SK-N-SH (cell line): ENCODE data around the gene TBC1D2. TPM values are rescaled to one million over a fixed set of nuclear protein-coding genes. Genes with fewer than 3 reads are reported as not detected.

ENCODE experiments used
- CTCF ChIA-PET: fragments of 300-600, 350-600 bp; formaldehyde crosslinking; extraction: SDS; loops from one replicate; lab custom pipeline; 2021; lab: Yijun Ruan, JAX
- POLR2A ChIA-PET: fragments of 350-600 bp; sonication (Branson Sonifier 250); formaldehyde crosslinking; extraction: SDS; loops from one replicate; lab custom pipeline; 2020; ENCODE audit warnings: antibody characterized with exemption, inconsistent platforms; lab: Yijun Ruan, JAX
- DNase-seq: peaks from one replicate; pipeline ENCODE4 v3.0.0; 2012
- H2AFZ ChIP-seq: fragments of 200-600 bp; sonication (generic); 2 replicates; pipeline ENCODE4 v1.8.1; 2016; ENCODE audit warnings: antibody characterized with exemption, mild to moderate bottlenecking, low read depth
- H3F3A ChIP-seq: fragments of 200-600 bp; sonication (generic); replicated peaks from 2 replicates; pipeline ENCODE3; 2016; ENCODE audit warnings: antibody characterized with exemption, mild to moderate bottlenecking; ENCODE audit not compliant: insufficient read depth
- H3K27ac ChIP-seq, 2 experiments: fragments of 200-500 bp in 1 of 2; fragments of 200-600 bp in 1 of 2; sonication (Bioruptor generic) in 1 of 2; sonication (generic), shearing (Covaris generic) in 1 of 2; 2 replicates each; pipeline versions ENCODE4 v1.5.1 to v1.6.1; 2014 to 2016; ENCODE audit warnings: low read depth in 2 of 2, inconsistent platforms in 1 of 2, low read length in 1 of 2, mild to moderate bottlenecking in 1 of 2, mixed read lengths in 1 of 2
- H3K27me3 ChIP-seq: fragments of 200-600 bp; sonication (generic), shearing (Covaris generic); 2 replicates; pipeline ENCODE4 v1.6.1; 2016; ENCODE audit warnings: mixed run types; ENCODE audit not compliant: insufficient read depth
- H3K36me3 ChIP-seq, 2 experiments: fragments of 200-500 bp in 1 of 2; fragments of 200-600 bp in 1 of 2; sonication (Bioruptor generic) in 1 of 2; sonication (generic) in 1 of 2; replicated peaks in 1 of 2; 2 replicates each; pipeline versions ENCODE3 to v1.5.1; 2014 to 2016; ENCODE audit warnings: low read length in 1 of 2, mild to moderate bottlenecking in 1 of 2; ENCODE audit not compliant: insufficient read depth in 2 of 2, control insufficient read depth in 1 of 2
- H3K4me1 ChIP-seq, 2 experiments: fragments of 200-500 bp in 1 of 2; fragments of 200-600 bp in 1 of 2; sonication (Bioruptor generic) in 1 of 2; sonication (generic), shearing (Covaris generic) in 1 of 2; 2 replicates each; pipeline versions ENCODE4 v1.5.1 to v1.6.1; 2014 to 2016; ENCODE audit warnings: low read depth in 1 of 2, low read length in 1 of 2, mixed run types in 1 of 2; ENCODE audit not compliant: insufficient read depth in 2 of 2, control insufficient read depth in 1 of 2
- H3K4me2 ChIP-seq: fragments of 200-600 bp; sonication (generic), shearing (Covaris generic); 2 replicates; pipeline ENCODE4 v1.6.1; 2017; ENCODE audit warnings: mixed run types
- H3K4me3 ChIP-seq, 2 experiments: fragments of 200-500 bp in 1 of 2; fragments of 200-600 bp in 1 of 2; sonication (Bioruptor generic) in 1 of 2; sonication (generic), shearing (Covaris generic) in 1 of 2; 2 replicates each; pipeline versions ENCODE4 v1.5.1 to v1.8.1; 2014 to 2016; ENCODE audit warnings: low read depth in 2 of 2, inconsistent platforms in 1 of 2, low read length in 1 of 2, mild to moderate bottlenecking in 1 of 2, mixed read lengths in 1 of 2, moderate library complexity in 1 of 2
- H3K79me2 ChIP-seq: fragments of 200-600 bp; sonication (generic); 2 replicates; pipeline ENCODE4 v1.8.1; 2017; ENCODE audit warnings: mild to moderate bottlenecking; ENCODE audit not compliant: insufficient read depth
- H3K9ac ChIP-seq: fragments of 200-600 bp; sonication (generic); 2 replicates; pipeline ENCODE4 v1.6.1; 2017; ENCODE audit warnings: mixed run types
- H3K9me2 ChIP-seq: fragments of 200-600 bp; sonication (generic); 2 replicates; pipeline ENCODE4 v1.6.1; 2017; ENCODE audit warnings: mixed run types
- H3K9me3 ChIP-seq: fragments of 200-600 bp; sonication (generic); 2 replicates; pipeline ENCODE4 v1.6.1; 2017; ENCODE audit warnings: mixed run types, mild to moderate bottlenecking, moderate library complexity
- H4K20me1 ChIP-seq: fragments of 200-600 bp; sonication (generic); 2 replicates; pipeline ENCODE4 v1.6.1; 2017; ENCODE audit warnings: mild to moderate bottlenecking, mixed run types; ENCODE audit not compliant: insufficient read depth
- EP300 ChIP-seq, 2 experiments: IDR thresholded peaks; 2 replicates each; pipeline versions ENCODE4 v1.4.0 to v1.6.1; 2012; ENCODE audit warnings: borderline replicate concordance in 1 of 2, low read depth in 1 of 2, low read length in 1 of 2
- FOSL2 ChIP-seq: IDR thresholded peaks from 2 replicates; pipeline ENCODE4 v1.4.0; 2012; ENCODE audit warnings: low read depth, mild to moderate bottlenecking, moderate library complexity, borderline replicate concordance
- GABPA ChIP-seq: IDR thresholded peaks from 2 replicates; pipeline ENCODE4 v1.4.0; 2012; ENCODE audit warnings: low read depth, mild to moderate bottlenecking
- GATA2 ChIP-seq: sonication (generic); formaldehyde crosslinking; IDR thresholded peaks from 2 replicates; pipeline ENCODE4 v1.5.0; 2020; ENCODE audit warnings: mild to moderate bottlenecking, missing genetic modification reagents
- JUND ChIP-seq: IDR thresholded peaks from 2 replicates; pipeline ENCODE4 v1.4.0; 2012
- MEF2A ChIP-seq: IDR thresholded peaks from 2 replicates; pipeline ENCODE4 v1.4.0; 2012; ENCODE audit warnings: low read depth, borderline replicate concordance
- RAD21 ChIP-seq: IDR thresholded peaks from 2 replicates; pipeline ENCODE4 v1.6.1; 2012; ENCODE audit warnings: mild to moderate bottlenecking, low read length
- RFX5 ChIP-seq: IDR thresholded peaks from 2 replicates; pipeline ENCODE4 v1.6.1; 2012; ENCODE audit warnings: mild to moderate bottlenecking, improper control_type of control experiment, low read length
- RXRA ChIP-seq: IDR thresholded peaks from 2 replicates; pipeline ENCODE4 v1.4.0; 2012; ENCODE audit warnings: low read depth, mild to moderate bottlenecking, borderline replicate concordance
- SIN3A ChIP-seq: IDR thresholded peaks from 2 replicates; pipeline ENCODE4 v1.6.1; 2012; ENCODE audit warnings: low read depth, mild to moderate bottlenecking, low read length, moderate library complexity, borderline replicate concordance
- SMC3 ChIP-seq: IDR thresholded peaks from 2 replicates; pipeline ENCODE4 v1.6.1; 2012; ENCODE audit warnings: low read depth, low read length, improper control_type of control experiment
- TCF12 ChIP-seq: IDR thresholded peaks from 2 replicates; pipeline ENCODE4 v1.4.0; 2012
- TEAD4 ChIP-seq: IDR thresholded peaks from 2 replicates; pipeline ENCODE4 v1.4.0; 2012; ENCODE audit warnings: mild to moderate bottlenecking, borderline replicate concordance; ENCODE audit not compliant: insufficient read depth
- YY1 ChIP-seq: IDR thresholded peaks from 2 replicates; pipeline ENCODE4 v1.4.0; 2012; ENCODE audit warnings: low read depth, mild to moderate bottlenecking
- WGBS: methylation state at CpG from one replicate; pipeline ENCODE4 v1.1.6; 2017; ENCODE audit warnings: low lambda C conversion rate; 5-methylcytosine and 5-hydroxymethylcytosine counted together
- polyA plus RNA-seq, 3 experiments: library from polyadenylated mRNA; depleted of rRNA; stranded (reverse); fragments of >200 nt; gene quantifications; 2 replicates each; pipeline ENCODE4 v1.2.3, GENCODE V29; 2012
- TF ChIP-seq, protein P1 (sequence below): IDR thresholded peaks from 2 replicates; pipeline ENCODE4 v1.4.0; 2012; ENCODE audit warnings: low read depth
- TF ChIP-seq, protein P2 (sequence below): IDR thresholded peaks from 2 replicates; pipeline ENCODE4; 2012
- TF ChIP-seq, protein P3 (sequence below): fragments of 150-350 bp; IDR thresholded peaks from 2 replicates; pipeline ENCODE4 v1.6.1; 2016; ENCODE audit warnings: mild to moderate bottlenecking, low read depth, low read length
- TF ChIP-seq, protein P4 (sequence below): fragments of 150-350 bp; IDR thresholded peaks from 2 replicates; pipeline ENCODE4 v1.6.1; 2017; ENCODE audit warnings: antibody characterized with exemption, low read length, low read depth, borderline replicate concordance
- TF ChIP-seq, protein P5 (sequence below): IDR thresholded peaks from 2 replicates; pipeline ENCODE4 v1.4.0; 2012; ENCODE audit warnings: low read depth, borderline replicate concordance
- TF ChIP-seq, protein P6 (sequence below): IDR thresholded peaks from 2 replicates; pipeline ENCODE4 v1.4.0; 2012; ENCODE audit warnings: low read depth, borderline replicate concordance

Gene TBC1D2
- polyA plus RNA-seq, 1 of the 3 experiments (the other 2 are of a cell fraction) = 5.6 TPM

DNA sequence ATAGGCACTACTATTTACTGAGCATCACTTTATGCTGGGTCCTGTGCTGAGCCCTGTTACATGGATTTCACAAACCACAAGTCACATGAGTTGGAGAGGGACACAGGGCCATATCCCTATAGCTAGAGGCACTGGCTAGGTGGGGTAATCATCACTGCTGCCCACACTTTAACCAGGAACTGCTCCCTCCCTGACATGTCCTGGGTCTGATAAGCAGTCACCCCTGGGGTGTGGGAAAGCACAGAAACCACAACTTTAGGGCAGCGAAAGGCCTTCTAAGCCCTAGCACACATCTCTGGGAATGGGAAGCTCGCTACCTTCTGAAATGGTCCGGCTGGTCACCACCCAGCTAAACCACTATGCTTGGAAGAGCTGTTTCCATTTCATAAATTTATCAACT lies 15.0 kb downstream of the TBC1D2 start:
- Histone ChIP-seq H3K27ac (no peak overlapping the region), H3K9ac (no peak overlapping the region), H3K36me3 (no peaks in the 10 kb centered on the region), H3K27me3 (no peaks in the 10 kb centered on the region), H3K79me2 (no peaks in the 10 kb centered on the region), H3K9me3 (no peaks in the 10 kb centered on the region), H3K4me3 (no peak overlapping the region), H2AFZ (no peak overlapping the region), H3K4me2 (no peak overlapping the region), H3K4me1 (no peaks in the 10 kb centered on the region), H3F3A (no peaks in the 10 kb centered on the region), H4K20me1 (no peaks in the 10 kb centered on the region), H3K9me2 (no peaks in the 10 kb centered on the region)
- CTCF ChIA-PET = interaction anchor here (1.4 kb wide), 1 partner anchor 35 kb away, joined by 5 read pairs; no protein-coding TSS in a partner anchor
- no peak for TF ChIP-seq RAD21
- no peak for TF ChIP-seq FOSL2
- TF ChIP-seq, protein P1, sequence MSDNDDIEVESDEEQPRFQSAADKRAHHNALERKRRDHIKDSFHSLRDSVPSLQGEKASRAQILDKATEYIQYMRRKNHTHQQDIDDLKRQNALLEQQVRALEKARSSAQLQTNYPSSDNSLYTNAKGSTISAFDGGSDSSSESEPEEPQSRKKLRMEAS = no peak
- TF ChIP-seq GATA2 (CRISPR knock-in tag) = no peak
- no peak for TF ChIP-seq TEAD4
- TF ChIP-seq, protein P2, sequence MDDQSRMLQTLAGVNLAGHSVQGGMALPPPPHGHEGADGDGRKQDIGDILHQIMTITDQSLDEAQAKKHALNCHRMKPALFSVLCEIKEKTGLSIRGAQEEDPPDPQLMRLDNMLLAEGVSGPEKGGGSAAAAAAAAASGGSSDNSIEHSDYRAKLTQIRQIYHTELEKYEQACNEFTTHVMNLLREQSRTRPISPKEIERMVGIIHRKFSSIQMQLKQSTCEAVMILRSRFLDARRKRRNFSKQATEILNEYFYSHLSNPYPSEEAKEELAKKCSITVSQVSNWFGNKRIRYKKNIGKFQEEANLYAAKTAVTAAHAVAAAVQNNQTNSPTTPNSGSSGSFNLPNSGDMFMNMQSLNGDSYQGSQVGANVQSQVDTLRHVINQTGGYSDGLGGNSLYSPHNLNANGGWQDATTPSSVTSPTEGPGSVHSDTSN = no peak
- TF ChIP-seq SMC3 = no peak
- no peak for TF ChIP-seq RFX5
- no peak for TF ChIP-seq YY1
- TF ChIP-seq JUND = no peak
- TF ChIP-seq, protein P3, sequence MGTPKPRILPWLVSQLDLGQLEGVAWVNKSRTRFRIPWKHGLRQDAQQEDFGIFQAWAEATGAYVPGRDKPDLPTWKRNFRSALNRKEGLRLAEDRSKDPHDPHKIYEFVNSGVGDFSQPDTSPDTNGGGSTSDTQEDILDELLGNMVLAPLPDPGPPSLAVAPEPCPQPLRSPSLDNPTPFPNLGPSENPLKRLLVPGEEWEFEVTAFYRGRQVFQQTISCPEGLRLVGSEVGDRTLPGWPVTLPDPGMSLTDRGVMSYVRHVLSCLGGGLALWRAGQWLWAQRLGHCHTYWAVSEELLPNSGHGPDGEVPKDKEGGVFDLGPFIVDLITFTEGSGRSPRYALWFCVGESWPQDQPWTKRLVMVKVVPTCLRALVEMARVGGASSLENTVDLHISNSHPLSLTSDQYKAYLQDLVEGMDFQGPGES = no peak
- no peak for TF ChIP-seq RXRA
- no peak for TF ChIP-seq SIN3A
- TF ChIP-seq MEF2A = no peak
- TF ChIP-seq, protein P4, sequence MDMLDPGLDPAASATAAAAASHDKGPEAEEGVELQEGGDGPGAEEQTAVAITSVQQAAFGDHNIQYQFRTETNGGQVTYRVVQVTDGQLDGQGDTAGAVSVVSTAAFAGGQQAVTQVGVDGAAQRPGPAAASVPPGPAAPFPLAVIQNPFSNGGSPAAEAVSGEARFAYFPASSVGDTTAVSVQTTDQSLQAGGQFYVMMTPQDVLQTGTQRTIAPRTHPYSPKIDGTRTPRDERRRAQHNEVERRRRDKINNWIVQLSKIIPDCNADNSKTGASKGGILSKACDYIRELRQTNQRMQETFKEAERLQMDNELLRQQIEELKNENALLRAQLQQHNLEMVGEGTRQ = no peak
- TF ChIP-seq, protein P5, sequence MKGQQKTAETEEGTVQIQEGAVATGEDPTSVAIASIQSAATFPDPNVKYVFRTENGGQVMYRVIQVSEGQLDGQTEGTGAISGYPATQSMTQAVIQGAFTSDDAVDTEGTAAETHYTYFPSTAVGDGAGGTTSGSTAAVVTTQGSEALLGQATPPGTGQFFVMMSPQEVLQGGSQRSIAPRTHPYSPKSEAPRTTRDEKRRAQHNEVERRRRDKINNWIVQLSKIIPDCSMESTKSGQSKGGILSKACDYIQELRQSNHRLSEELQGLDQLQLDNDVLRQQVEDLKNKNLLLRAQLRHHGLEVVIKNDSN = no peak
- TF ChIP-seq, protein P6, sequence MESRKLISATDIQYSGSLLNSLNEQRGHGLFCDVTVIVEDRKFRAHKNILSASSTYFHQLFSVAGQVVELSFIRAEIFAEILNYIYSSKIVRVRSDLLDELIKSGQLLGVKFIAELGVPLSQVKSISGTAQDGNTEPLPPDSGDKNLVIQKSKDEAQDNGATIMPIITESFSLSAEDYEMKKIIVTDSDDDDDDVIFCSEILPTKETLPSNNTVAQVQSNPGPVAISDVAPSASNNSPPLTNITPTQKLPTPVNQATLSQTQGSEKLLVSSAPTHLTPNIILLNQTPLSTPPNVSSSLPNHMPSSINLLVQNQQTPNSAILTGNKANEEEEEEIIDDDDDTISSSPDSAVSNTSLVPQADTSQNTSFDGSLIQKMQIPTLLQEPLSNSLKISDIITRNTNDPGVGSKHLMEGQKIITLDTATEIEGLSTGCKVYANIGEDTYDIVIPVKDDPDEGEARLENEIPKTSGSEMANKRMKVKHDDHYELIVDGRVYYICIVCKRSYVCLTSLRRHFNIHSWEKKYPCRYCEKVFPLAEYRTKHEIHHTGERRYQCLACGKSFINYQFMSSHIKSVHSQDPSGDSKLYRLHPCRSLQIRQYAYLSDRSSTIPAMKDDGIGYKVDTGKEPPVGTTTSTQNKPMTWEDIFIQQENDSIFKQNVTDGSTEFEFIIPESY = no peak
- no peak for TF ChIP-seq EP300 (IDR thresholded peaks at IDR 0.05; ENCODE audit: borderline replicate concordance in 1 of 2, low read depth in 1 of 2, low read length in 1 of 2)
- TF ChIP-seq TCF12 = no peak
- TF ChIP-seq GABPA = no peak
- POLR2A ChIA-PET = no interaction called here
- WGBS = 90% methylated on average over 2 of the region's 3 CpGs
- DNase-seq = no peak
